ENCODE data around the gene LRP8.
"Not testable (repeated sequence)": the region's sequence is repeated elsewhere in the genome, so short reads cannot be mapped to it uniquely, and the experiment has no call there.

The LRP8 gene

DNA sequence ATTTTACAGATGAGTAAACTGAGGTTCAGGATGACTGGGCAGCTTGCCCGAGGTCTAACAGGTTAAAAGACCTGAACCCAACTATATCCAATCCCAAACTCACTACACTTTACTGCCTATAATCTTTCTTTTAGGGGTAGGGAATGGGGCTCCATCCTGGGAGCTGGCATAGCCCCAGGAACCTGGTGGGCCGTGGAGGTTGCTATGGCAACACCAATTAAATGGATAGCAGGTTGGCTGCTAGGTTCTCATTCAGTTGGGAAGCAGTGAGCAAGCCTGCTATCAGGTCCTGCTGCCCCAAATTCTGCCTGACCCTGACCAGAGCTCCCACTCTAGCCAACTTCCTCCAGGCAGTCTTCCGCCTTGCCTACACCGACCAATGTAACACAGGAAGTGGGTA lies 40.9 kb downstream of the LRP8 start:
- in situ Hi-C loops (cut with HindIII; ENCODE audit: low sequenced_read_pairs): no loop called here

DNA sequence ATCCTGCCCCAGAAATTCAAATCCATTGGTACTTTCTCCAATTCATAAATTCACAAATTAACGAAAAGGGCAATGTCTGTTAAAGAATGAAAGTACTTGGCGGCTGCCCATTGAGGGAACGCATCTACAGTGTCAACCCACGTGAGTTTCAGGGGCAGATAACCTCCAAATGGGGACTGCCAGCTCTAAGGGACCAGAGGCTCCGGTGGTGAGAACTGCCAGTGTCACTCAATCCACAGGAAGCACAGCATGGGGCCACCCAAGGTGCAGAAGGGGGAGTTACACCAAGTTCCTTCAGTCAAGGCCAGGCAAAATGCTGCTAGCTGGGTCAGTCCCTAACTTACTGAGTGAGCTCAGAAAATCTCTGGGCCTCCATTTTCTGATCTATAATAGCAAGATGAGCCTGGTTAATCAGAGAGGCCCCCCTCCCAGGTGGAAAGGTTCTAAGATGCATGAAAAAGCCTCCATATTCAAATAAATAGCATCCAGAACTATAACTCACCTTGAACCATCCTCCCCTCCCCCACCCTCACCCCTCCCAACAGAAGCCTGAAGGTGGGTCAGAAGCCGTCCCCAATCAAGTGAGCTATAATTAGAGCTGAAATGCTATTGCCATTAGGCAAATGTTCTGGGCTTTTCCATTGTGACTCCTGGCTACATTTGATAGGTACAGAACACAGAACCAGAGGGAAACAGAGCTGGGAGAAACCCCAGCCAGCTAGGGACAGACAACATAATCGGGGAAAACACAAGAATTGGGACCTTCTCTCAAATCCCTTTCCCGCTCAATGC lies 41.7 kb downstream of the LRP8 start:
- in situ Hi-C loops (cut with HindIII; ENCODE audit: low sequenced_read_pairs): no loop called here

DNA sequence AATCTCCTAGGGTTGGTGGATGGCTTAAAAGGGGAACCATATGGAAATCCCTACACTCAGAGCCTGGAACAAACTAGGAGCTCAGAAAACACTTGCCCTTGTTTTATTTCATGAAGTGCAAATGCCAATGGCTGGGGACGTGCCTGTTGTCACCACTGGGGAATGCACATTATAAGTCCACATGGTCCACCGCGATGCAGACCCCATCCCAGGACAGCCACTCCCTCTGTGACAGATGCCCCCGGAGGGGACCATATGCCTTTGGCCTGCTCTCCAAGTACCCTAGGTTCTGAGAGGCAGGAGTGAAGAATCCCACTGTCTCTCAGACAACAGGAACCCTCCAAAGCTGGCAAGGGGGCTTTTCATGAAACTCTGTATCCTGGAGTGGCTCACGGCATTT lies 42.3 kb downstream of the LRP8 start:
- in situ Hi-C loops (cut with HindIII; ENCODE audit: low sequenced_read_pairs): no loop called here

DNA sequence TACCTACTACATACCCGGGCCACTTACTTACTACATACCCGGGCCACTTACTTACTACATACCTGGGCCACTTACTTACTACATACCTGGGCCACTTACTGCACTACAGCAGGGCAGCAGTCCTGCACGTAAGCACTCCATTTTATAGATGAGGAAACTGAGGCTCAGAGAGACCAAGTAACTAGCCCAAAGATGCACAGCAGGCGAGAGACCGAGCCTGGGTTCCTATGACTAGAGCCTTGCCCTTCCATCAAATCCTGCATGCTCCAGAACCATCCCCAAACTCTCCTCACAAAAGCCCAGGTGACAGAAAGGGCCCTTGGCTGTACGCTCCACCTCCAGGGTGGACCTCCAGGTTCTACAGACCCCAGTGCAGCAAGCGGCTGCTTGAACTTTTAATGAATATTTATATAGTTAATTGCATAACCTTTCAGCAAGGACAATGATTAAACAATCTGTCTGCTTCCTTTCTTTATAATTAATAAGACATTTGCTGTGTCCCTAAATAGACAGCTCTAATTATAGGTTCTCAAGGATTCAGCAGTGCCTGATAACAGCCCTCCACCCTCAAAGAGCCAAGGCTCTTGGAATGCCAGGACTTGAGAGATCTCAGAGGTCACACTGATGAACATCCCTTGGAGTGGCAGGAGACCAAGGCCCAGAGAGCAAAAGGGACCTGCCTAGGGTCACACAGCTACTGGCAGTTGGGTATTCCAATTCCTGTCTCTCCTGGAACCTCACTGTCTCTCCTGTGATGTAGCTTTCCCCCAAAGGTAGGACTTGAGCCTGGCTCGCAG lies 43.4 kb downstream of the LRP8 start:
- in situ Hi-C loops (cut with HindIII; ENCODE audit: low sequenced_read_pairs): no loop called here

DNA sequence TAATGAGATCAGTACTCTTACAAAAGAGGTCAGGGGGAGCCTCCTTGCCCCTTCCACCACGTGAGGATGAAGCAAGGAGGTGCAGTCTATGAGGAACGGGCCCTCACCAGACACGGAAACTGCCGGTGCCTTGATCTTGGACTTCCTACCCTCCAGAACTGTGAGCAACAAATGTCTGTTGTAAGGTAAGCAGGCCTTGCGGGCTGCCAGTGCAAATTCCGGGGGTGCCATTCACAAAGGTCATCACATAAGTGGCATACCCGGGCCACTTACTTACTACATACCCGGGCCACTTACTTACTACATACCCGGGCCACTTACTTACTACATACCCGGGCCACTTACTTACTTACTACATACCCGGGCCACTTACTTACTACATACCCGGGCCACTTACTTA lies 44.7 kb downstream of the LRP8 start:
- in situ Hi-C loops (cut with HindIII; ENCODE audit: low sequenced_read_pairs): not testable (repeated sequence)

DNA sequence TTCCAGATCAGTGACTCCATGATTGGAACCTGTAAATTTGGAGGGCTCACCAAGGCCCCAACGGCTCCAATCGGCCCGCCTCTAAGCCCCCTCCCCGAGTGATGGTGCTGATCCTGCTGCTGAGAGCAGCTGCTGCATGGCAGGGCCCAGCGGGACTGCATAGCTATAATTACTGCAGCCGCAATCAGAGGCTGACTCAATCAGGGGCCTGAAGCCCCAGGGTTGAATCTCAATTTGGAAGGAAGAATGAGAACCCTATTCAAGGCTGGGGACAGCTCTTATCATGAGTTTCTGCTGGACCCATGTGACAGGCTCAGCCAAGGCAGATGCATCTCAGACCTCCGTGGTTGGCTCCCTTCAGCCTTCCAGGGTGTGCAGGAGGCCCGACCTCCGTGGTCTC lies 46.7 kb downstream of the LRP8 start:
- in situ Hi-C loops (cut with HindIII; ENCODE audit: low sequenced_read_pairs): no loop called here

DNA sequence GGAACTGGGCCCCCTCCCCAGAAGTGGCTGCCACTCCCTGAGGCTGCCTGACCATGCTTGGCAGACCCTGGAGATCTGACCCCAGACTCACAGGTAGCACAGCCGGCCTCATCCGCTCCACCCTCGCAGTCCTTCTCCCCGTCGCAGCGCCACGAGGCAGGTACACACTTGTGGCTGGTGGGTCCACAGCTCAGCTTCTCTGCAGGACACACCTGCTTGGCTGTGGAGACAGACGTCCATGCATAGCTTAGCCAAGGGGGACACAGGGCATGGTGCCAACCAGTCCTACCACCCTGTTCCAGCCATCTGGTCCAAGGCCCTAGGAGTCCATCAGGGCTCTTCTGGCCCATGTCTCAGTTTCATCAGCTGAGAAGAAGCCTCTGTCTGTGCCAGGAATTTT lies 47.4 kb downstream of the LRP8 start:
- in situ Hi-C loops (cut with HindIII; ENCODE audit: low sequenced_read_pairs): no loop called here

DNA sequence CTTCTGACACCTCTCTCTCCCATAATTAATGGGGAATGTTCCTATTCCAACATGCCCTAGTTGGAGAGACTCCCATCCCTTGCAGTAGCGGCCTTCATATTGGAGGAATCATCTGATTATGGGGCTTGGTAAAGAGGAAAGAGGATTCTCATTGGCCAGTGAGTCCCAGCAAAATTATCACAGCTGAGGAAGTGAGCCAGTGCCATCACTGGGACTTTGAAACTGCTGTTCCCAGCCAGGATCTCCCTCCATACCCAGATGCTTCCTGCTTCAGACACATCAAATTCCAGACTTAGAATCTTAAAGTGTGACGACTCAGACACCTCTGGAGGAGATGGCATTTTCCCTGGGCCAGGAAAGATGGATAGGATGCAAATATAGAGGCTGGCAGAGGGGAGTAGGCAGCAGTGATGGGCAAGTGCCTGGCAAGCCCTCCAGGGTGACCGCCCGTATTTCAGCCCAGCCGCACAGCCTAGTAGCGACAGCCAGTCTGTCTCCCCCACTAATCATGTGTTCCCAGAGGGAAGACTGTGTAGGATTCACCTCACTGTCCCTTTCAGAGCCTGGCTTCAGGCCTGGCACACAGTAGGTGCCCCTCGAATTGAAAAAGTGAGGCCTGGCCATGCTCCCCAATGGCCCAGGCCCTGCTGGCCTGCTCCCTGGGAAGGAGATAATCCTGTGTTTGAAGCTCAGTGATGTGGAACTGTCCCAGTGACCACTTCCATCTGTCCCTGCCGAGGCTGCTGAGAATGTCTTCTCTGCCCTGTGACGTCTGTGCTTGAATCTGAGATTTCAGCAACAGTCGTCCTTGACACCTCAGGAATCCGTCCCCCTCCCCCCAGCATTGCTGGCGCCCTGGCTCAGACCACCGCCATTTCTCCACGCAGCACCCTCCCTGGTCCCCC lies 48.3 kb downstream of the LRP8 start:
- in situ Hi-C loops (cut with HindIII; ENCODE audit: low sequenced_read_pairs): no loop called here

DNA sequence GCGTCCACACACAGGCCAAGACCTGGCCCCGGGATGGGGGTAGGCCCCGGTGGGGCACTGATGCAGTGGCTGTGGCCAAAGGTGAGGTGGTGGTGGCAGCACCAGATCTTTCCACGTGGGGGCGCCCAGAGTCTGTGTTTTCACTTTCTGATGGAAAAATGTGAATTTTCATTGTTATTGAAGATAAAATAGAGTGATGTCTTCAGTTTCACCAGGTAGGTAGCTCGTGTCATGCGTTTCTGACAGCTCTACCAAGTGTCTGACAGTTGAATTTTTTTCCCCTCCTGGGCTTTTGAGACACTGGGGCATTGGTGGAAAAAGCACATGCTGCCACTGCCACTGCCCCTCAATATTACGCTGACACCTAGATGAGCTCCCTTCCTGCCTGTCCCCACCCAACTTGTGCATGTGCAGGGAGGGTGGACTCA lies 49.6 kb downstream of the LRP8 start:
- in situ Hi-C loops (cut with HindIII; ENCODE audit: low sequenced_read_pairs): no loop called here

DNA sequence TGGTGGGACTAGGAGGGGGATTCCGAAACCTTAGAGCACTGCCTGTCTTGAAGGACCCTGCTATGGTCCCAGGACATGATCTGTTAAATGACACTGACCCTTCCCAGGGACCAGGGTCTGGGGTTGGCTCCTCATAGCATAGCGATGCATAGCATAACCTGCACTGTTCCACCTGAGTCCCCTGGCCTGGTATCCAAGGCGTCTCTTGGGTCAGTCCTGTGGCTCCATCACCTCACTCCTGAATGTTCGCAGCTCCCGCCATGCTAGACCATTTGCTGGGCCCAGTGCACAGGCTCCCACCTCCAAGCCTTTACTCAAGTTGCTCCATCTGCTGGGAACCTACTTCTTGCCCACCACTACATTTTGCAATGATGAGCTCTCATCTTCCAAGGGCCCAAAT lies 50.5 kb downstream of the LRP8 start:
- in situ Hi-C loops (cut with HindIII; ENCODE audit: low sequenced_read_pairs): no loop called here

DNA sequence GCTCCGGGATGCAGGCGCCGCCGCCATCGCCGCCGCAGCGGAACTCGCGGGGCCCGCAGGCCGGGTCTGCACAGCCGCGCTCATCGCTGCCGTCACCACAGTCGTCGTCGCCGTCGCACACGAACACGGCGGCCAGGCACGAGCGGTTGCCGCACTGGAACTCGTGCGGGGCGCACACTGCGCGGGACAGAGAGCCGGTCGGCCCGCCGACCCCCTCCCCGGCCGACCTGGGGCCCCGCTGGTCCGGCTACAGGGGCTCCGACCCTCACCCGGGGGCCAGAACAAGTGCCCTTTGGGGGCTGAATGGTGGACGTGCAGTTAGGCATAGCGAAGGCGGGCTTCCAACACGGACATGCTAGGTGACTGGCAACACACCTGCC lies 51.0 kb downstream of the LRP8 start:
- in situ Hi-C loops (cut with HindIII; ENCODE audit: low sequenced_read_pairs): no loop called here

DNA sequence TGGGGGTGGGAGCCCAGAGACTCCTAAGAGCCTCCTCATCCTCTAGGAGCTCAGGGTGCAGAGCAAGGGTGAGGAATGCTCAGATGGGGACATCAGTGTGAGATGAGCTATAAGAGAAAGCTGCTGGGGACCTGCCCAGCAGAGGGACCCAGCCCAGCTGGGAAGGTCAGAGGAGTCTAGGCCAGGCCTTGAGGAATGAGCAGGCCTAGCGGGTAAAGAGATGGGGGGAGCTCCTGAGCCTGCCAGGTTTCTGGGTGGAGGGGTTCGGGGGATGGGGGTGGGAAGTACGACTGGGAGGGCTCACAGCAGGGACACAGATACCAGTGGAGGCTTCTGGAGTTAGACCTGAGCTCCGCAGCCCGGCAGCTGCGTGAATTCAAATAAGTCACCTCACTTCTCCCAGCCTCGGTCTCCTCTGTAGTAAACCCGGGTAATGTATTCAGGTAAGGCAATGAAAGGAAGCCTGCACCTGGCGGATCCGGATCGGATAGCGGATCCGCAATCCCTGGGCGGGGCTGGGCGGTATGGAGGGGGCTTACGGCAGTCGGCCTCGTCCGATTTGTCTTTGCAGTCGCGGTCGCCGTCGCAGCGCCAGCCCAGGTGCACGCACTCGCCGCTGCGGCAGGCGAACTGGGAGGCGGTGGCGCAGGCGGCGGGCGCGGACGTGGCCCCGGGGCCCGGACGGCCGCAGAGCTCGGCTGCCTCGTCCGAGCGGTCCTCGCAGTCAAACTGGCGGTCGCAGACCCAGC lies 51.5 kb downstream of the LRP8 start:
- in situ Hi-C loops (cut with HindIII; ENCODE audit: low sequenced_read_pairs): no loop called here

DNA sequence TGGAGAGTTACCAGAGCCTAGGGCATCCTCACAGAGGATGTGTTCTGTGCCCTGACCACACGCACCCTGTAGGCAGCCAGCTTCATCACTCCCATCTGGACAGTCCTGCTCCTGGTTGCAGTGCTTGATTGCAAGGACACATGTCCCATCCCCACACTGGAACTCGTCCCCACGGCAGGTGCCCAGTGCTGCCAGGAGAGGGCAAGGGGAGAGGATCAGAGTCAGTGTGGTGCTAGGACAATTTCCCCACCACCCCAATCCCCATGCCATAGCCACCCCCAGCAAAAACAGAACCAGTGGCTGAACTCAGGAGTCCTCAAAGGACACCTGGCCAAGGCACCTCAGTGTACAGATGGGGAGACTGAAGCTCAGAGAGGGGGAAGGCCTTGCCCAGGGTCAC lies 52.3 kb downstream of the LRP8 start:
- in situ Hi-C loops (cut with HindIII; ENCODE audit: low sequenced_read_pairs): no loop called here

DNA sequence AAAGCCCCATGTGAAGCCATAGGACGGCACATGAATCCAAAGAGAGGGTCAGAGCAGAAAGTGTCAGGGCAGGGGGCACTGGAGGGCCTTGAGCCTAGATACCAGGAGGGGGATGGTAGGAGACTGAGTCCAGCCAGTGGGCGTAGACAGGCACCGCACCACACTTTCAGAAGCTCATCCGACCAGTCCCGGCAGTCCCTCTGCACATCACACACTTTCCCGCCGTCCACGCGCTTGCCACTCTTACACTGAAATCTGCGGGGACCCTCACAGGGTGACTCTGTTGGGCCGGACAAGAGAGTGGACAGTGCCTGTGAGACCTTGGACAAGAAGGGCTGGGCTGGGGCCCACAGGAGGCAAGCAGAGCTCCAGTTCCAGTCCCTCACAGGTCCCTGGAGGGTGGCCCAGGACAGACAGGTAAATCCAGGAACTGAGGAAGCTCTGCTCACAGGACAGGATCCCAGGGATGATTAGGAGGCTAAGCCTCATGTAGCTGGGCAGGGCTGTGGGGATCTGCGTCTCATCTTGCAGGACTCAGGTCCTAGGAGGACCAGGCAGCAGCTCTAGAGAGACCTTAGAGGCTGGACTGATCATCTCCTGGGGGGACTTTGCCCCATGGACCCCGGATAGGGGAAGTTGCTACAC lies 53.2 kb downstream of the LRP8 start:
- in situ Hi-C loops (cut with HindIII; ENCODE audit: low sequenced_read_pairs): no loop called here

DNA sequence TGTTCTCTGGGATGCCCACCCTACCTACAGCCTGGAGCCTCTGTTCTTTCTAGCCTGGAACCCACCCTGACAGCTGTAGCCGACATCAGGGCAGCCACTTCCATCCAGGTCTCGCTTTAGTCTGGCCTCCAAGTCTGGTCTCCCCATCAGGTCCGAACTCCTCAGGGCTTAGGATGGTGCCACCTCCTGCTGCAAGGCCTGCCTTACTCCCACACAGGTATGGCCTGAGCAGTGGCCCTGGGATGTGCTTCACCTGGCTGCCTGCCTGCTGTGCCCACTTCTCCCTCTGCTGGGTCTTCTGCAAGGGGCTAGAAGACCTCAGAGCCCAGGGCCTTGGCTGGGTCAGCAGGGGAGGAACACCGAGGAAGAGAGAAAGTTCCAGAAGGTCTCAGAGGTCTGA lies 53.8 kb downstream of the LRP8 start:
- in situ Hi-C loops (cut with HindIII; ENCODE audit: low sequenced_read_pairs): no loop called here

DNA sequence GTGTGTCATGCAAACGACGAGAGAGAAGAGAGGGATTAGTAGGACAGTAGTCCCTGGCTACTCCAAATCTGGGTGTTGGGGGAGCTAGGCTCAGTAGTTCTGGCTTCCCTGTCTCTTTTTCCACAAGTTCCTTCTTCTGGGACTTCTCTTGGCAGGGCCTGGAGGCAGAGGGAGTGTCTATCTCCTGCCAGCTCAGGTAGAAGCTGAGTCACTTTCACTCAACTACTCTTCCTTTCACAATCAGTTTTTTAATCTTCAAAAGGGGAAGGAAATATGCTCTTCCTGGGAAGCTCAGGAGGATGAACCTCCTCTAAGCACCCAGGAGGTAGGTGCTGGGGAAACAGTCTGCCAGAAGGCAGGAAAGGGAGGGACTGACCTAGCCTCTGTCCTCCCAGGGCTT lies 54.3 kb downstream of the LRP8 start:
- in situ Hi-C loops (cut with HindIII; ENCODE audit: low sequenced_read_pairs): no loop called here

DNA sequence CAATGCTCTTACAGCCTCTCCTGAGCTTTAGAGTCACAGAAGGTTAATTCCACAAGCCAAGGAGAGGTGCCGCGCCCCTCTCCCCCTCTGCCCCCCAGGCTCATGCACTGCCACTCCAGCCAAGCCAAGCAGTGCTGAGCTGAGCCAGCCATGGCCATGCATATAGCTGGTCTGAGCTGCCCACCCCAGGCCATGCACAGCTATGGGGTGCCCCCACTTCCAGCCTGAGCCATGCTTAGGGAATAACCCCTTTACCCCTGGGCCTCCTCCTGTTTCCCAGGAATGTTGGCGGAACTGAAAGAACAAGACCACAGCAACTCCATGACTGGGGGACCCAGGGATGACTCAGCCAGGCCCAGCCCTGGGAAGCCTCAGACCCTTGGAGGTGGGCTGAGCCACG lies 55.5 kb downstream of the LRP8 start:
- in situ Hi-C loops (cut with HindIII; ENCODE audit: low sequenced_read_pairs): no loop called here

DNA sequence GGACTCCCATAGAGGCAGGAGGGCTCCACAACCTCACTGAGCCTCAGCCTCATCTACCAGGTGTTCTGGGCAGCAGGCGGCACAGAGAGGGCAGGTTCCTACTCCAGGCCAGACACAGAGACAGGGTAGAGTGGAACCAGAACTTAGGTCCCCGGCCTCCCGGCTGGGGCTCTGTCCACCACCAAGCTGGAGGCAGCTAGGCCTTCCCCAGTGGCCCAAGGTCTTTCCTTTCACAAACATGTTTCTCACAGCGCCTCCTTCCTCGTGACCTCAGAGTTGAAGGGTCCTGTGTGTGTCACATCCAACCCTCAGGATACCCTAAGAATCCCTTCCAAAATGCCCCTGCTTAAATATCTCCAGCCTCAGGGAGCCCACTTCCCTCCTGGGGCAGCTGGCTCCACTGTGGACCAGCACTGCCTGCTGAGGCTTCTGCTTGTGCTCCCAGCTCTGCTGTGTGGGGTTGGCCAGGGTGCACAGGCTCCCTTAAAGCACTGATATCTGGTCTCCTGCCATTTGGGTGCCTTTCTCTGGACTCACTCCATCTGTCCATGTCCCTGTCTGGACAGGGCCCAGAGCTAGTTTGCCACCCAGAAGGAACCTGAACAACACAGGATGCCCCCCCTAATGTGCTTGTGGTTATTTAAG lies 56.3 kb downstream of the LRP8 start:
- in situ Hi-C loops (cut with HindIII; ENCODE audit: low sequenced_read_pairs): no loop called here

DNA sequence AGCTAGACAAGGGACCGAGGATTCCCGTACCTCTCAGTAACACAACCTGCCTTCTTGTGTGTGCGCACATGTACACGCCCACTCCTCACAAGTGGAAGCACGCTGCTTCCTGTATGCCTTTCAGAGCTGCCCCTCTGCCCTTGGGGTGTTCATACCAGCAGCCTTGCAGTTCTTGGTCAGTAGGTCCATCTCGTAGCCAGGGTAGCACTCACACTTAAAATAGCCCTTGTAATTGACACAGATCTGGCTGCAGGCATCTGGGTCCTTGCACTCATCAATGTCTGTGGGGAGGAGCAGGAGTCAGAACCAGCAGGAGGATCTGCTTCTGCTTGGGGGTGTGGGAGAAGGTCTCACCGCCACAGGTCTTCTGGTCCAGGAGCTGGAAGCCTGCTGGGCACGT lies 57.0 kb downstream of the LRP8 start:
- in situ Hi-C loops (cut with HindIII; ENCODE audit: low sequenced_read_pairs): no loop called here

DNA sequence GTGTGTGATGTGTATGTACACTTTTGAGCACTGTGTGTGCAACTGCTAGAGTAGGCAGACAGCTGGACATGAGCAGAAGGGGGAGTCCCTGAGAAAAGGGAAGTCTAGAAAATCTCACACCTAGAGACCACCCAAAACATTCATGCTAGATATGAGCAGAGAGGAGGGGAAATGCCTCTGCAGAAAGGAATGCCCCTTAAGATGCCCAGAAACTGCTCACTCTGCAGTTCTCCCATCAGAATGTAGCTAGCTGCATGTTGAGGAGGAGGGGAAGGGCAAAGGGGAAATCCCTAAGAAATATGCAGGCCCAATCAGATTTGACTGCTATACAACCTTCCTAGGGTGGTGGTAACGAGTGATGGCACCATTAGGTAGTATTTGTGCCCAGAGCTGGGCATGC lies 57.8 kb downstream of the LRP8 start:
- in situ Hi-C loops (cut with HindIII; ENCODE audit: low sequenced_read_pairs): no loop called here

Data from endothelial cell of hepatic sinusoid (primary cell).